Keratinocyte (primary cell): ENCODE results near the gene IRGC. TPM values are rescaled to one million over a fixed set of nuclear protein-coding genes. Genes with fewer than 3 reads are reported as not detected.

Experiments used
- DNase-seq: peaks from one replicate; pipeline ENCODE4 v3.0.0-alpha.2; 2011; ENCODE audit warnings: low read depth, missing footprints, low spot score
- FAIRE-seq: peaks from 2 replicates; lab custom pipeline; 2011; peaks lifted over from hg19 to GRCh38; lab: Jason Lieb, UNC
- H2AFZ ChIP-seq: 2 replicates; pipeline ENCODE4 v1.6.0; 2012; ENCODE audit warnings: low read length, control low read depth, inconsistent platforms; ENCODE audit not compliant: control insufficient read depth
- H3K27ac ChIP-seq: 2 replicates; pipeline ENCODE4 v1.5.1; 2011; ENCODE audit warnings: low read length; ENCODE audit not compliant: control insufficient read depth, insufficient read depth
- H3K27me3 ChIP-seq: 3 replicates; pipeline ENCODE4 v1.6.0; 2011; ENCODE audit warnings: low read length; ENCODE audit not compliant: control insufficient read depth, insufficient read depth; ENCODE audit errors: extremely low read depth
- H3K36me3 ChIP-seq, 2 experiments: 2 replicates in 1 of 2; 3 replicates in 1 of 2; pipeline ENCODE4 v1.5.1; 2011; ENCODE audit warnings: low read length in 2 of 2, mild to moderate bottlenecking in 1 of 2; ENCODE audit not compliant: control insufficient read depth in 2 of 2, insufficient read depth in 2 of 2; ENCODE audit errors: extremely low read depth in 1 of 2
- H3K4me1 ChIP-seq: 3 replicates; pipeline ENCODE4 v1.5.1; 2011; ENCODE audit warnings: low read length; ENCODE audit not compliant: control insufficient read depth, insufficient read depth; ENCODE audit errors: extremely low read depth
- H3K4me2 ChIP-seq: 3 replicates; pipeline ENCODE4 v1.6.0; 2011; ENCODE audit warnings: low read depth, low read length; ENCODE audit not compliant: control insufficient read depth, insufficient read depth; ENCODE audit errors: extremely low read depth
- H3K4me3 ChIP-seq, 3 experiments: fragments of 200-600 bp in 1 of 3; sonication (generic) in 1 of 3; 2 replicates in 2 of 3; 3 replicates in 1 of 3; pipeline ENCODE4 v1.5.1; 2011 to 2016; ENCODE audit warnings: low read length in 3 of 3, mild to moderate bottlenecking in 3 of 3, control low read depth in 2 of 3, inconsistent platforms in 1 of 3, low read depth in 1 of 3, mixed read lengths in 1 of 3, mixed run types in 1 of 3, moderate library complexity in 1 of 3; ENCODE audit not compliant: control insufficient read depth in 2 of 3, insufficient read depth in 2 of 3; ENCODE audit errors: extremely low read depth in 1 of 3
- H3K79me2 ChIP-seq: 2 replicates; pipeline ENCODE4 v1.6.0; 2012; ENCODE audit warnings: low read length; ENCODE audit not compliant: control insufficient read depth, insufficient read depth
- H3K9ac ChIP-seq: 3 replicates; pipeline ENCODE4 v1.6.0; 2011; ENCODE audit warnings: low read length; ENCODE audit not compliant: control insufficient read depth, insufficient read depth; ENCODE audit errors: extremely low read depth
- H3K9me1 ChIP-seq: 3 replicates; pipeline ENCODE4 v1.6.0; 2011; ENCODE audit warnings: low read length; ENCODE audit not compliant: control insufficient read depth, insufficient read depth; ENCODE audit errors: extremely low read depth
- H3K9me3 ChIP-seq: 2 replicates; pipeline ENCODE4 v1.5.1; 2012; ENCODE audit warnings: low read depth, low read length; ENCODE audit not compliant: control insufficient read depth
- H4K20me1 ChIP-seq: 3 replicates; pipeline ENCODE4 v1.6.0; 2011; ENCODE audit warnings: low read length; ENCODE audit not compliant: control insufficient read depth, insufficient read depth; ENCODE audit errors: extremely low read depth
- EZH2 ChIP-seq: IDR thresholded peaks from one replicate; pipeline ENCODE4 v1.6.1; 2012; ENCODE audit warnings: inconsistent platforms, mild to moderate bottlenecking, low read length, moderate library complexity
- dilution Hi-C: fragments of 300-500 bp; cut with MboI; formaldehyde crosslinking; loops from one replicate; pipeline ENCODE4 v1.7.0; 2020; ENCODE audit warnings: low sequenced_read_pairs; ENCODE audit not compliant: extremely low pct_ligation_motif_present
- polyA plus RNA-seq, 5 experiments: library from polyadenylated mRNA; depleted of rRNA in 3 of 5; stranded (reverse) in 3 of 5; stranded (forward) in 1 of 5; unstranded in 1 of 5; fragments of >200 nt; gene quantifications; 1 replicate in 1 of 5; 2 replicates in 3 of 5; 3 replicates in 1 of 5; pipeline versions ENCODE4 v1.2.1 to v1.2.3, GENCODE V29; 2011 to 2012; ENCODE audit warnings: missing spikeins in 2 of 5, low read depth in 1 of 5, low replicate concordance in 1 of 5
- TF ChIP-seq, protein P1 (sequence below), 3 experiments: IDR thresholded peaks in 1 of 3; conservative IDR thresholded peaks in 1 of 3; optimal IDR thresholded peaks in 1 of 3; 2 replicates in 2 of 3; 3 replicates in 1 of 3; pipeline versions ENCODE3 to v1.5.1; 2011; ENCODE audit warnings: low read length in 3 of 3, mild to moderate bottlenecking in 3 of 3, moderate library complexity in 2 of 3, control low read depth in 1 of 3, inconsistent platforms in 1 of 3; ENCODE audit not compliant: insufficient read depth in 2 of 3; ENCODE audit errors: extremely low read depth in 1 of 3

IRGC gene
- polyA plus RNA-seq, 1 donor (not counting 4 experiments of a cell fraction or from before 2014, with no cell fraction given), result not detected

DNA sequence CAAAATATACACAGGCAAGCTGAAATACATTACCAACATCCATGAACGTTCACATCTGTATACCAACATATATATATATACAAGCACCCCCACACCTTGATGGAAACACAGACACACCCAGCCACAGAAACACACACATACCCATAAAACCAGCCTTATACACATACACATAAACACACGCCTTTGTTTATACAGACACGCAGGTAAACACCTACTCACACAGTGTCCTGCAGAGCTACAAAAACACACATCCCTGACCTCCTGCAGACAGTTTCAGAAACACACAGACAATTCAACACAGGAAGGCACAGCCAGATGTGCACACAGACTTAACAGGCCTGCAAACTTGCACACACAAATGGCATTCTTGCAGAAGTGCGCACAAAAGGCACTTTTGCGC lies 21.3 kb upstream of the IRGC start:
- H4K20me1 ChIP-seq, result no peaks in the 10 kb centered on the region
- peaks cover 3% of the 10 kb centered on the region for H3K9me3 ChIP-seq
- no peak overlapping the region for H3K27ac ChIP-seq
- no peak for FAIRE-seq
- H3K4me3 ChIP-seq, result no peak overlapping the region
- H3K79me2 ChIP-seq, result no peaks in the 10 kb centered on the region
- no peaks in the 10 kb centered on the region for H3K4me1 ChIP-seq
- H3K4me2 ChIP-seq, result no peak overlapping the region
- TF ChIP-seq, protein P1, sequence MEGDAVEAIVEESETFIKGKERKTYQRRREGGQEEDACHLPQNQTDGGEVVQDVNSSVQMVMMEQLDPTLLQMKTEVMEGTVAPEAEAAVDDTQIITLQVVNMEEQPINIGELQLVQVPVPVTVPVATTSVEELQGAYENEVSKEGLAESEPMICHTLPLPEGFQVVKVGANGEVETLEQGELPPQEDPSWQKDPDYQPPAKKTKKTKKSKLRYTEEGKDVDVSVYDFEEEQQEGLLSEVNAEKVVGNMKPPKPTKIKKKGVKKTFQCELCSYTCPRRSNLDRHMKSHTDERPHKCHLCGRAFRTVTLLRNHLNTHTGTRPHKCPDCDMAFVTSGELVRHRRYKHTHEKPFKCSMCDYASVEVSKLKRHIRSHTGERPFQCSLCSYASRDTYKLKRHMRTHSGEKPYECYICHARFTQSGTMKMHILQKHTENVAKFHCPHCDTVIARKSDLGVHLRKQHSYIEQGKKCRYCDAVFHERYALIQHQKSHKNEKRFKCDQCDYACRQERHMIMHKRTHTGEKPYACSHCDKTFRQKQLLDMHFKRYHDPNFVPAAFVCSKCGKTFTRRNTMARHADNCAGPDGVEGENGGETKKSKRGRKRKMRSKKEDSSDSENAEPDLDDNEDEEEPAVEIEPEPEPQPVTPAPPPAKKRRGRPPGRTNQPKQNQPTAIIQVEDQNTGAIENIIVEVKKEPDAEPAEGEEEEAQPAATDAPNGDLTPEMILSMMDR (optimal IDR thresholded peaks at IDR 0.05 in 1 of 3, IDR thresholded peaks at IDR 0.05 in 1 of 3, conservative IDR thresholded peaks at IDR 0.05 in 1 of 3; ENCODE audit: extremely low read depth in 1 of 3, insufficient read depth in 2 of 3, low read length in 3 of 3), result no peak
- no peak for TF ChIP-seq EZH2
- no peak overlapping the region for H2AFZ ChIP-seq
- dilution Hi-C loops, result no loop called here
- DNase-seq, result no peak
- no peaks in the 10 kb centered on the region for H3K9me1 ChIP-seq
- no peak overlapping the region for H3K9ac ChIP-seq
- no peaks in the 10 kb centered on the region for H3K36me3 ChIP-seq
- peaks cover 6% of the 10 kb centered on the region for H3K27me3 ChIP-seq

DNA sequence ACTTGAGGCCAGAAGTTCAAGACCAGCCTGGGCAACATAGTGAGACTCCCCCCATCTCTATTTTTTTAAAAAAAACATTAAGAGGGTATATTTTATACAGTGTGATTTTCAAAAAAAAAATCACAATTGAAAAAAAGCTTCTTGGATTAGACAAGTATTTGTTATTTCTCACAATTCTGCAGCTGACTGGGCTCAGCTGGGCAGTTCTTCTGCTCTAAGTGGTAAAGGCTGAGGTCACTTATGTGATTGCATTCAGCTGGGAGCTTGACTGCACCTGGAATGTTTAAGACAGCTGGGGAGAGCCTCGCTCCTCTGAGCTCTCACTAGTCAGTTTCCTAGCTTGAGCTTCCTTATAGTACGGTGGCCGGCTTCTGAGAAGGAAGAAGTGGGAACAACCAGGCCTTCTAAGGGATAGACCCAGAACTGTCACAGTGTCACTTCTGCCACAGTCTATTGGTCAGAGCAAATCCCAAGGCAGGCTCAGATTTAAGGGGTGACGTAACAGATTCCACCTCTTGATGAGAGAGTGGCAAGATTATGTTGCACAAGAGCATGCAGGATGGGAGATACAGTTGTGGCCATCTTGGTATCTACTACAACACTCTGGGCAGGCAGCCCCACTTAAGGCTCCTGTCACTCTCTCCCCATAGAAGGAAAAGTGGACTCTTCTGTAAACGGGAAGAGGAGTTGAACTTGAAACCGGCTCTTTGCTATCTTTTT lies 19.7 kb upstream of the IRGC start:
- no peaks in the 10 kb centered on the region for H3K79me2 ChIP-seq
- FAIRE-seq, result no peak

More for the DNA sequence above, 19.7 kb upstream of the IRGC start:
- H3K9me3 ChIP-seq, result peaks cover 2% of the 10 kb centered on the region
- H3K27ac ChIP-seq, result no peak overlapping the region
- peaks cover 9% of the 10 kb centered on the region for H3K27me3 ChIP-seq
- DNase-seq, result no peak
- H3K36me3 ChIP-seq, result no peaks in the 10 kb centered on the region
- H3K4me3 ChIP-seq, result no peak overlapping the region
- H3K9me1 ChIP-seq, result no peaks in the 10 kb centered on the region
- dilution Hi-C loops, result no loop called here
- H2AFZ ChIP-seq, result no peak overlapping the region
- TF ChIP-seq, protein P1 (optimal IDR thresholded peaks at IDR 0.05 in 1 of 3, IDR thresholded peaks at IDR 0.05 in 1 of 3, conservative IDR thresholded peaks at IDR 0.05 in 1 of 3; ENCODE audit: extremely low read depth in 1 of 3, insufficient read depth in 2 of 3, low read length in 3 of 3), result no peak
- TF ChIP-seq EZH2, result no peak
- H3K9ac ChIP-seq, result no peak overlapping the region
- no peak overlapping the region for H3K4me2 ChIP-seq
- no peaks in the 10 kb centered on the region for H4K20me1 ChIP-seq
- peaks cover 12% of the 10 kb centered on the region for H3K4me1 ChIP-seq
